NCI-H2227 treated with DMSO at 0.1 percent for 48 hours (cell line): ENCODE data around the gene GOLGA6L26.
"Not testable (repeated sequence)": the region's sequence is repeated elsewhere in the genome, so short reads cannot be mapped to it uniquely, and the experiment has no call there.

Experiments used
- DNase-seq: peaks from one replicate; lab custom pipeline; 2025; lab: John Stamatoyannopoulos, UW

Gene GOLGA6L26

GRCh38 chr15:23334096-23334495, at the start of gene GOLGA6L26:
TSS of gene GOLGA6L26 (minus strand) at chr15:23334196. CDS start at chr15:23334135, 61 bp downstream.
- not testable (repeated sequence) for DNase-seq

- peak; percentile 4 for DNase-seq
These were observed 47.2 kb upstream of the GOLGA6L26 start for GRCh38 chr15:23381192-23381591.

GRCh38 chr15:23380700-23381099, 46.7 kb upstream of the GOLGA6L26 start:
- DNase-seq = not testable (repeated sequence)

GRCh38 chr15:23378946-23379345, 45.0 kb upstream of the GOLGA6L26 start:
- not testable (repeated sequence) for DNase-seq

DNA sequence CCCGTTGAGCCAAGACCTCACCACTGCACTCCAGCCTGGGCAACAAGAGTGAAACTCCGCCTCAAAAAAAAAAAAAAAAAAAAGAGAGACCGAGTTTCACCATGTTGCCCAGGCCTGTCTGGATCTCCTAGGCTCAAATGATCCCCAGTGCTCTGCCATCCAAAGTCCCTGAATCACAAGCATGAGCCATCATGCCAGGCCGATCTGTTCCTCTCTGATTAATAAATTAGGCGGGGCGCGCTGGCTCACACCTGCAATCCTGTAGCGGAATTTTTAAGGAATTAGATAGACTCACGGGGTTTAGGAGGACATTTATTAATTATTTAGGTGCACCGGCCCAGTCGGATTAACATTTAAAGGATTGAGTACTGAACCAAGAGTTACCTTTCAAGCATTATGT, 40.2 kb upstream of the GOLGA6L26 start:
- not testable (repeated sequence) for DNase-seq

DNA sequence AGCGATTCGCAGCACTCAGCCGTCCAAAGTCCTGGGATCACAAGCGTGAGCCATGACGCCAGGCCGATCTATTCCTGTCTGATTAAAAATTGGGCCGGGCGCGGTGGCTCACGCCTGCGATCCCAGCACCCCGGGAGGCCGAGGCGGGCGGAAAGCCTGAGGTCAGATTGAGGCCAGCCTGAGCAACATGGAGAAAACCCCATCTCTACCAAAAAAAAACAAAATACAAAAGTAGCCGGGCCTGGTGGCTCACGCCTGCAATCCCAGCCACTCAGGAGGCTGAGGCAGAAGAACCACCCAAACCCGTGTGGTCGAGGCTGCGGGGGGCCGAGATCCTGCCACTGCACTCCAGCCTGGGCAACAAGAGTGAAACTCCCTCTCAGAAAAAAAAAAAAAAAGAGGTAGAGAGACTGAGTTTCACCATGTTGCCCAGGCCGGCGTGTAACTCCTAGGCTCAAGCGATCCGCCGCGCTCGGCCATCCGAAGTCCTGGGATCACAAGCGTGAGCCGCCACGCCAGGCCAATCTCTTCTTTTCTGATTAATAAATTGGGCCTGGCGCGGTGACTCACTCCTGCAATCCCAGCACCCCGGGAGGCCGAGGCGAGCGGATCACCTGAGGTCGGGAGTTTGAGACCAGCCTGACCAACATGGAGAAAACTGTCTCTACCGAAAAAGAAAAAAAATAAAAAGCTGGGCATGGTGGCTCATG, 39.0 kb upstream of the GOLGA6L26 start:
- not testable (repeated sequence) for DNase-seq

DNA sequence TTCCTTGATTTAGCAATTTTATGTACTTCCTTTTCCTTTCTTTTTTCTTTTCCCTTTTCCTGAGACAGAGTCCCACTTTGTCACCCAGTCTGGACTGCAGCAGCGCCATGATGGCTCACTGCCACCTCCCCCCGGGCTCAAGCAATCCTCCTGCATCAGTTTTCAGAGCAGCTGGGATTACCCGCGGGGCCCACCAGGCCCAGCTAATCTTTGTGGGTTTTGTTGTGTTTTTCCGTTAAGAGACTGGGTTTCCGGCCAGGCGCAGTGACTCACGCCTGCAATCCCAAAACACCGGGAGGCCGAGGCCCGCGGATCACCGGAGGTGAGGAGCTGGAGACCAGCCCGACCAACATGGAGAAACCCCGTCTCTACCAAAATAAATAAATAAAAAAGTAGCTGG, 38.3 kb upstream of the GOLGA6L26 start:
- no peak for DNase-seq

DNA sequence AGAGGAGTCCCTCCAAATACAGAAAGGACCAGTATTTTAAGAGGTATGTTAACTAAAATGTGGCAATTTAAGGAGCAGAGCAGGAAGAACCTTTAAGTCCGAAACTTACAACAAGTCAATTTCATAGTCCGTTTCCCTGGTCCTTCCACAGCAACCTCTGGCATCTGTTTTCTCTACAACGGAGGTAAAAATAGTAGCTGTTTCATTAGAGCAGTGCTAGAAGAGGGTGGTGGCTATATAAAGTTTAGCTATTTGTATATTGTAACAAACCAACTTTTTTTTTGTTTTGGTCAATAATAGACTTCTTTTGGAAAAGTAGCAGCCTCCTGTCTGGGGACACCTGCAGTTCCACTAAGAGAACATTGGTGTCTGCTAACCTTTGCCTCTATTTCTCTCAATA, 37.9 kb upstream of the GOLGA6L26 start:
- not testable (repeated sequence) for DNase-seq

GRCh38 chr15:23371134-23371533, 37.1 kb upstream of the GOLGA6L26 start:
- DNase-seq = not testable (repeated sequence)

DNA sequence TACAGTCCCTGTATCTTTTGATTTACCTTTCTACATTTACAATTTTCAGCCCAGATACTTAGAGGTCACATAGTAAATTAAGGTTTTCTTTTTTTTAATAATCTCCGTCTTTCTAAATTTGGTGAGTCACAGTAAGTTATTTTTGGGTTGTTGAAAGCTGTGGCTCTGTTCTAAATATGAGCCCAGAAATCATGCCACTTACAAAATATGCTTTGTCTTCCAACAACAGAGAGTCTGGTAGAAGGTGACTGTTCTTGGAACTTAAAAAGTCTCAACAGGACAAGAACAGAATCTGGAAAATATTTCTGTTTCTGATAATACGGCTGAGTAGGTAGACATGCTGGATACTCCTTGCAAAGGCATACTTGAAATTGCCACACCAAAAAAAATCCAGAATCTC, 36.6 kb upstream of the GOLGA6L26 start:
- no peak for DNase-seq

DNA sequence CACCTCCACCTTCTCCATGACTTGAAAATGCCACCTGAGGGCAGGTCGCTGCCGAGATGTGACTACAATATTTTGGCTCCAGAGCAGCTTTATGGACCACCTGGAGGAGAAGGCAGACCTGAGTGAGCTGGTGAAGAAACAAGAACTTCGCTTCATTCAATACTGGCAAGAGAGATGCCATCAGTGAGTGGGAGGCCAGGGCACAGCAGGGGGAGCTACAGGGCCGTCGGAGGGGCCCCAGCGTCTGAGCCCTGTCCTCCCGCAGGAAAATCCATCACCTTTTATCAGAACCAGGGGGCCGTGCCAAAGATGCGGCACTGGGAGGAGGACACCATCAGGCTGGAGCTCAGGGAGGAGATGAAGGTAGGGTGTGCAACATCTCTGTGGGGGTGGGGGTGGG, 30.3 kb upstream of the GOLGA6L26 start:
- not testable (repeated sequence) for DNase-seq

DNA sequence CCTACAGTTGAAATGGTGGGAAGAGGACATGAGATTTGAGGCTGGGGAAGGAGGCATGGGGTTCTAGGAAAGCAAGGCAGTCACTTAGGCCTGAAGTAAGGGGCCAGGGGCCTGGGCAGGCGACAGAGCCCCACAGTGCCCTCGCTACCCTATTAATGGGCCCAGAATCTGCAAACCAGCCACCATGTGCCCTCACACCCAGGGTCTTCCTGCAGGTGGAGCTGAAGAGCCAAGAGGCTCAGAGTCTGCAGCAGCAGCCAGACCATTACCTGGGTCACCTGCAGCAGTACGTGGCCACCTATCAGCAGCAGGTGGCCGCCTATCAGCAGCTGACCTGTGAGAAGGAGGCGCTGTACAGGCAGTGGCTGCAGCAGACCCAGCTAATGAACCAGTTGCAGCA, 28.6 kb upstream of the GOLGA6L26 start:
- not testable (repeated sequence) for DNase-seq

GRCh38 chr15:23354448-23354847, 20.5 kb upstream of the GOLGA6L26 start, which contains the start of gene GOLGA8S:
TSS of gene GOLGA8S (plus strand) at chr15:23354748. CDS start at chr15:23354810, 62 bp downstream.
- DNase-seq = not testable (repeated sequence)

- not testable (repeated sequence) for DNase-seq
These were observed 22.8 kb downstream of the GOLGA6L26 start for GRCh38 chr15:23311233-23311632.

GRCh38 chr15:23305921-23306320, 28.1 kb downstream of the GOLGA6L26 start:
- DNase-seq = not testable (repeated sequence)

DNA sequence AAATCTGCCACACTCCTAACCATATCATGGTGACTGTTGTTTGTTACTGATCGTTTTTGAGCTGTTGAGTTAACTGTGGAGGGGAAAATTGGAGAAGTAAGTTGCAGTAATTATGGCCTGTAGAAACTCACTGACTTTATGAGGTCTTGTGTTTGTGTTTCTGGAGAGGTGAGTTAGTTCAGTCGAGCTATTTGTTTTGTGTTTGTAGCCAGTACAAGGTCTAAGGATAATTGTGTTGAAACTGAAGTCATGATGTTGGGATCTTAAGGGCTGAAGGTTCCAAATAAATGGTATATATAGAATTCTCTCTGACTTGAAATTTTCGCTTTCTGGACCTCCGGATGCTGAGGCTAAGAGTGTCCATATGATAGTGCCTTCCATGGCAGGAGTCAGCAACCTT, 29.2 kb downstream of the GOLGA6L26 start:
- DNase-seq = not testable (repeated sequence)

- not testable (repeated sequence) for DNase-seq
These were observed 29.7 kb downstream of the GOLGA6L26 start for GRCh38 chr15:23304267-23304666.

DNA sequence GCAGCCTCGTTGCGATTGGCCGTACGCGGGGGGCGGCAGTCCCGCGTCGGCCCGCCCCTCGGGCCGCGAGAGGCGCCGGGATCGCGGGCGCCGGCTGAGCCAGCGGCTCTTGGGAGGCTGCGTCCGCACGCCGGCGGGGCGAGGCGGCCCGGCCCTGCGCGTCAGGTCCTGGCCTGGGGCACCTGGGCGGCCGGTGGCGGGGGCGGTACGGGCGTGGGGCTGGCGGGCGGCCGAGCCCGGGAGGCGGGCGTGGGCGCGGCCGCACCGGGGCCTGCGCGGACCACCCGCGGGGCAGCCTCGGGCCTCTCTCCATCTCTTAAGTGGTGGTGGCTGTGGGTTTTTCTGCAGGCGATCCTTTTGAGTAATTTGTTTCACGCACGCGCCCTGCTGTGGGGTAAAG, 30.3 kb downstream of the GOLGA6L26 start:
- DNase-seq = not testable (repeated sequence)

DNA sequence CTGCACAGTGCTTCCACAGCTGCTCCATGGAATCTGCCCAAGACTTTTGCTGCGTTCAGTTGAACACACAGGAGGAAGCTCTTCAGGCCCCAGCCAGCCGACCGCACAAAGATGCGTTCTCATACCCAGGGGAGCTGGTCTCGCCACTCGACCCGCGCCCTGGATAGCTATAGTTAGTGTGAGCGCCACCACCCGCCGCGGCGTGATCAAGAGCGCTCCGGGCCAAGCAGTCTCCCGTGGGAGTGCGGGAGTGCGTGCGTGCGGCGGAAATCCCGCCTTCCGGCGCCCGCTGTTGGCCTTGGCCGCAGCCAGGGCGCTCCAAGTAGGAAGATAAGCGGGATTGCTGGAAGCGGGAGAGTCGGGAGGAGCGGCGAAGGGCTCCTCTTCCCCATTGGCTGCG, 30.8 kb downstream of the GOLGA6L26 start:
- DNase-seq = not testable (repeated sequence)
